HAP-1 (cell line): ENCODE measurements around the gene OR2L5.

Source experiments
- DNase-seq, 2 experiments: peaks; one replicate each; pipeline ENCODE4 v3.0.0-alpha.2; 2016 to 2020; ENCODE audit warnings: low spot score in 2 of 2
- H3K27me3 ChIP-seq: fragments of 250-450 bp; sonication (Bioruptor Pico); 2 replicates; pipeline ENCODE4 v1.5.1; 2020; ENCODE audit warnings: low read depth, mild to moderate bottlenecking, moderate library complexity
- H3K36me3 ChIP-seq: fragments of 250-450 bp; sonication (Bioruptor Pico); replicated peaks from 2 replicates; pipeline ENCODE4 v1.5.1; 2020; ENCODE audit warnings: mild to moderate bottlenecking
- H3K4me1 ChIP-seq: fragments of 250-450 bp; sonication (Bioruptor Pico); 2 replicates; pipeline ENCODE4 v1.5.1; 2020; ENCODE audit warnings: mild to moderate bottlenecking
- H3K4me3 ChIP-seq: fragments of 250-450 bp; sonication (Bioruptor Pico); 2 replicates; pipeline ENCODE4 v1.5.1; 2020; ENCODE audit warnings: mild to moderate bottlenecking, moderate library complexity
- H3K9me3 ChIP-seq: fragments of 250-450 bp; sonication (Bioruptor Pico); 2 replicates; pipeline ENCODE4 v1.5.1; 2020; ENCODE audit warnings: mild to moderate bottlenecking, moderate library complexity
- in situ Hi-C: fragments of 300-500 bp; cut with MboI; formaldehyde crosslinking; loops from 3 replicates; pipeline ENCODE4 v1.14.3; 2020; ENCODE audit warnings: low sequenced_read_pairs, inconsistent platforms, mixed read lengths

The OR2L5 gene

DNA sequence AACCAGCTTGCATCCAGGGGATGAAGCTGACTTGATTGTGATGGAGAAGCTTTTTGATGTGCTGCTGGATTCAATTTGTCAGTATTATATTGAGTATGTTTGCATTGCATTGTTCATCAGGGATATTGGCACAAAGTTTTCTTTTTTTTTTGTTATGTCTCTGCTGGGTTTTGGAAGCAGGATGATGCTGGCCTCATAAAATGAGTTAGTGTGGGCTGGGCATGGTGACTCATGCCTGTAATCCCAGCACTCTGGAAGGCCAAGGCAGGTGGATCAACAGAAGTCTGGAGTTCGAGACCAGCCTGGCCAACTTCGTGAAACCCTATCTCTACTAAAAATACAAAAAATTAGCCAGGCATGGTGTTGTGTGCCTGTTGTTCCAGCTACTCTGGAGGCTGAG lies 41.8 kb downstream of the OR2L5 start:
- no peak for DNase-seq
- Histone ChIP-seq H3K9me3 (no peaks in the 10 kb centered on the region), H3K27me3 (no peaks in the 10 kb centered on the region), H3K36me3 (no peaks in the 10 kb centered on the region), H3K4me3 (no peak overlapping the region), H3K4me1 (no peaks in the 10 kb centered on the region)
- in situ Hi-C loops, result no loop called here

DNA sequence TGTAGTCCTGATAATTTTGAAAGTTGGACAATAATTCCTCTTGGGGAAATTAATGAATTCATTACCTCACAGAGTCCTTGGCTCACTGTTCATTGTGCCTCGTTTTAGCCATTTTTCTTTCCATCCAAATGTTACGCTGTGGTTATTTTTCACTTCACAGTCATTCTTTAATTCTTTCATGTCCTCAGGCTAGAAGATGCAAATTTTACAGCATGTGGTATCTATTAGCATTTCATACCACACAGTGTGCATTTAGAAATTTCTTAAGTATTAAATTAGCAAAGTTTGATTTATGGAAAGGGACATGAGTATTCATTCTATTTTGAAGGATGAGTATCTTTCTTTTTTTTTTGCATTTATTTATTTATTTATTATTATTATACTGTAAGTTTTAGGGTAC lies 51.6 kb downstream of the OR2L5 start:
- H3K9me3 ChIP-seq, result no peaks in the 10 kb centered on the region
- H3K4me1 ChIP-seq, result no peaks in the 10 kb centered on the region
- in situ Hi-C loops, result no loop called here
- no peaks in the 10 kb centered on the region for H3K27me3 ChIP-seq
- H3K4me3 ChIP-seq, result no peak overlapping the region
- H3K36me3 ChIP-seq, result no peaks in the 10 kb centered on the region
- no peak for DNase-seq

DNA sequence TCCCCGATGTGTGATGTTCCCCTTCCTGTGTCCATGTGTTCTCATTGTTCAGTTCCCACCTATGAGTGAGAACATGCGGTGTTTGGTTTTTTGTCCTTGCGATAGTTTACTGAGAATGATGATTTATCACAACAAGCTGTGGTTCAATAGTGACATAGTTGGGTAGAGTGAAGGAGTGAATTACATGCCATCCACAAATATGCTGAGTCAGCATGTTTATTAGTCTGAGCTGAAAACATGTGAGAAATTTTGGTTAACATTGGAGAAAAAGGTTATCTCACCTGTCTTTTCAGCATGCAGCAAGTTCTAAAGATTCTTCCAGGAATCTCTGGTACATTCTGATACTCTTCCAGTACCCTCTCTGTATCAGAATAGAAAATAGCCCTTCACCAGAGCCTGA lies 52.1 kb downstream of the OR2L5 start:
- DNase-seq, result no peak
- in situ Hi-C loops, result no loop called here
- Histone ChIP-seq H3K4me3 (no peak overlapping the region), H3K4me1 (no peaks in the 10 kb centered on the region), H3K9me3 (no peaks in the 10 kb centered on the region), H3K27me3 (no peaks in the 10 kb centered on the region), H3K36me3 (no peaks in the 10 kb centered on the region)
